Raji (cell line): ENCODE results near the gene STRN.

Experiments
- POLR2A ChIP-seq: IDR thresholded peaks from 2 replicates; pipeline ENCODE4 v1.6.1; 2011; ENCODE audit warnings: low read depth, low read length, control low read depth; ENCODE audit not compliant: insufficient read depth

STRN gene

GRCh38 chr2:36965751-36966369, 476 bp downstream of the STRN start:
- no peak for TF ChIP-seq POLR2A

- no peak for TF ChIP-seq POLR2A
Observed at GRCh38 chr2:36965206-36965605, 1.1 kb downstream of the STRN start.

DNA sequence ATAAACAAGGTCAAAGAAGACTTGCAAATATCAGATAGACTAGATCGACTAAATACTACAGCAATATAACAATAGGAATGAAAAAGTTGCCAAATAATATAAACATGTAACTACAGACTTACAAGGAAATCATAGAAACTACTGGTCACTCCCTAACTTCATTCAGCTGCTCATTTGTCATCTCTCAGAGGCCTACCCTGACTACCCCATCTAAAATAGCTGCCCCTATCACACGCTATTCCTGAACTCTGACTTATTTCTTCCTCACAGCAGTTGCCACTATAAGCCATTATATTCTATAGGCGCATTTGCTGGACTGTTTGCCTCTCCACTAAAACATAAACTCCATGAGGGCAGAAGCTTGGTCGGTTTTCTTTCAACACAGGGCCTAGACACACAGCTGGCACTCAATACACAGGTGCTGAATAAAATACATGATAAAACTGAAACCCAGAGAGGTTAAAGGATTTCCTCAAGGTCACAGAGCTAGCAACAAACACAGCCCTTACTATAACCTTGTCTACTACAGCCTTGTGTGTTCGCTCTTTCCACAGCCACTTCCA, 1.8 kb downstream of the STRN start:
- no peak for TF ChIP-seq POLR2A

DNA sequence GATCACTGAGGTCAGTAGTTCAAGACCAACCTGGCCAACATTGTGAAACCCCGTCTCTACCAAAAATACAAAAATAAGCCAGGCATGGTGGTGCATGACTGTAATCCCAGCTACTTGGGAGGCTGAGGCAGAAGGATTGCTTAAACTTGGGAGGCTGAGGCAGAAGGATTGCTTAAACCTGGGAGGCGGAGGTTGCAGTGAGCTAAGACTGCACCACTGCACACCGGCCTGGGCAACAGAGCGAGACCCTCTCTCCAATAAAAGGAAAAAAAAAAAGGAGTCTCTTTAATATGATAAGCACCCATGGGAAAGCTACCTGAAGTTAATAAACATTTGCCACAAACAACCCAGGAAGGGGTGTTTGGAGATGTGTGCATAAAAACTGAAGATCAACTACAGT, 2.6 kb downstream of the STRN start:
- no peak for TF ChIP-seq POLR2A

DNA sequence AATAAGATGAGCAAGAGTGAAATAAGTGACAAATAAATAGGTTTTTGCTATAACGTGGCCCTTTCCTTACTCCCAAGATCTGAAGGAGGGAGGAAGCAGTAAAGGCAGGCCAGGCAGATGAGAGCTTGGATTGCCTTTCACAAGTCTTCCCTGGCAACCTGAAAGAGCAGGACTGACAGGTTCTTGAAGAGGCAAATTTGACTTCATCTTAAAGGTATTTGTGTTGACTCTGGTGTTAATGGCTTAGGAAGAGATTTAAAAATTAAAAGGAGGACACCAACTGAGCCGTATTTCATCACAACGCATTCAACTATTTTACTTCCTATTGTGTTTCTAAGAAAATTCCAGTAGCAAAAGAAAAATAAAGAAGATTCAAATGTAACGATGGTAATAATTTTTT, 3.2 kb downstream of the STRN start:
- TF ChIP-seq POLR2A: no peak

GRCh38 chr2:36960773-36961172, 5.6 kb downstream of the STRN start:
- no peak for TF ChIP-seq POLR2A

DNA sequence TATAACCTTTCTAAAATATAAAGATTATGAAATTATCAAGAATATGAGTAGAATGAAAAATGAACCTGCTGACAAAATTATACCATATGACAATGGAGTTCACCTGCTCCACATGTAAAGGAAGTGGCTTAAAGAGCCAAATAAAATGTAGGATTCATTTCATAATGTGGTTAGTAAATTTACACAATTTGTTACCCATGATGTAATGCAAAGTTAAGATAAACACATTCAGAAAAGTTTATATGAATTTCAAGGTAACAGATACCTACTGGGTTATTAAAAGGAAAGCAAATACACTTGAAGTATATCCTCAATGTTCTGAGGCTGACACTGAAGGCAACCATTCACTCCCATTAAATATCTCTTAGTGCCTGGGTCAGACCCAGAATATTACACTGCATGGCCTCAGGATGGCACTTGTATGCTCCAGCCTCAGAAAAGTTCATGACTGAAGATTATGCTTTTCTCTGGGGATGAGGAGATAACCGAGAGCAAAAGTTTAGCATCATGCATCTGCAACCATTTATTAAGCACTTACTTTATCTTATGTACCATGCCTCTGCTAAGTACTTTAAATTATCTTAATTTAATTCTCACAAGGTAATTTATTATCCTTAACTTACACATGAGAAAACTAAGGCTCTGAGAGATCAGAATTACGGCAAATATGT, 6.2 kb downstream of the STRN start:
- no peak for TF ChIP-seq POLR2A

- TF ChIP-seq POLR2A: no peak
Observed at GRCh38 chr2:36954977-36955607, 11.2 kb downstream of the STRN start.

- TF ChIP-seq POLR2A: no peak
Observed at GRCh38 chr2:36952748-36953197, 13.6 kb downstream of the STRN start.

- no peak for TF ChIP-seq POLR2A
Observed at GRCh38 chr2:36951574-36951973, 14.8 kb downstream of the STRN start.

DNA sequence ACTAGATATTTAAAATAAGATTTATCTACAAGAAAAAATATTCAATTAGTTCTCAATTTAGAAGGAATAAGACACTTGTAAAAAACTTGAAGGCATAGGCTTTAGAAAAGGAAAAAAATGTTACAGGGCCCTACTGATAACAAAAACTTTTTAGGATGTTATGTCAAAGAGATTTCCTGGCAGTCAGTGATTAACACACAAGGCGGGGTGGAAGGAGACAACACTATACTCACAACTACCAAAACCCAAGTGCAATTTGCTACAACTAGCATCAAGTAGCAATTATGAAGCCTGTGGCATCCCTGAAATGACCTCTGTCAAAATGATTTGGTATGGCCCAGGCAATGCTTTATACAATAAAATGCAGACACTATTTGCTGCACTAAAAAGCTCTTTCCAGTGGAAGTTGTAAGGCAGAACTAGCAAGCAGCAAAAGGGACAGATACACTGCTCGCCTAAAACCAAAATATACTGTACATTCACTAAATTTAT, 15.3 kb downstream of the STRN start:
- no peak for TF ChIP-seq POLR2A

DNA sequence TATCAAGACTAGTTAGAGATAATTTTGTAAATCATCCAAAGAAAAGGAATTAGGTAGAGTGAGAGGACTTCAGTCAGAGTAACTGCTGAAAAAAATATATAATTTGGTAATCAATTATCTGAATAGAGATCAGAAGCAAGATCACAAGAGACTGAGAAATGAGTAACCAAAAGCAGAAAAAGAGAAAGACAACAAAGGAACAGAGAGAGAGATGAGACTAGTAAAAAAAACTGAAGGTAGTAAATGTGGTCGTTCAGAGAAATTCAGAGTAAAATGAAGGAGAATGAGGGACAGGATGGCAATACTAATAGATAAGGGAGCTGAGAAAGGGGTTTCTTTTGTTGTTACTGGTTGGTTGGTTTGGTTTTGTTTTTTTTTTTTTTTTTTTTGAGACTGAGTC, 16.5 kb downstream of the STRN start:
- TF ChIP-seq POLR2A: no peak

DNA sequence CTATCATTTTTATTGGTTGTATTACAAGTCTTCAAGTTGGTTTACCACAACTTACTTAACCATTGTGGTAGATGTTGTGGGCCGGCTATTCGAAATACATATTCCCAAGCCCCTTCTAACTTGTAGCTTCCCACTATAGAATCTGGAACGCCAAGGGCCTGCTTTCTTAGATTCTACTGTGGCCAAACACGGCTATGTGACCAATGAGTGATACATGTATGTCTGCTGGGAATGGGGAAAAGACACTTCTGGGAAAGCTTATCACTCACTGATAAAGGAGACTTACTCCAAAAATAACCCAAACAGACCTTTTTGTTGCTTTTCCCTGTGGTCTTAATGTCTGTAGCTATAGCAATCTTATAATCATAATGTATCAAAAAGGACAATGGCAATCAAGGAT, 24.5 kb downstream of the STRN start:
- no peak for TF ChIP-seq POLR2A

DNA sequence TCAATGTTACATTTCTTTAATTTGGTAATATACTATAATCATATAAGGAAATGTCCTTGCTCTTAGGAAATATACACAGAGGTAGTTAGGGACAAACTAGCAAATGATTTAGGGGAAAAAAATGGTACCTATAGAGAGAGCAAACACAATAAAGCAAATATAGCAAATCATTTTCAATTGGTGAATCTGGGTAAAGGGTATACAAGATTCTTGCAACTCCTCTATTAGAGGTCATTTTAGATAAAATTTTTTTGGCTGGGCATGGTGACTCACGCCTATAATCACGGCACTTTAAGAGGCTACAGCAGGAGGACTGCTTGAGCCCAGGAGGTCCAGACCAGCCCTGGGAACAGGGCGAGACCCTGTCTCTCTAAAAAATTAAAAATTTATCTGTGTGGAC, 44.4 kb downstream of the STRN start:
- no peak for TF ChIP-seq POLR2A

- no peak for TF ChIP-seq POLR2A
Observed at GRCh38 chr2:36919041-36919837, 47.1 kb downstream of the STRN start.
